SJSA1 (cell line): Measurements from ENCODE around the gene NIPA2. TPM values are rescaled to one million over a fixed set of nuclear protein-coding genes. Genes with fewer than 3 reads are reported as not detected.

Experiments used
- DNase-seq, 2 experiments: peaks; one replicate each; pipeline ENCODE4 v3.0.0-alpha.2; 2015 to 2020; ENCODE audit warnings: low spot score in 2 of 2, low read depth in 1 of 2
- H3K27ac ChIP-seq: fragments of 250-450 bp; sonication (Bioruptor Pico); 2 replicates; pipeline ENCODE4 v1.5.1; 2020; ENCODE audit warnings: mild to moderate bottlenecking, moderate library complexity
- H3K27me3 ChIP-seq: fragments of 250-450 bp; sonication (Bioruptor Pico); replicated peaks from 2 replicates; pipeline ENCODE4 v1.5.1; 2020; ENCODE audit warnings: mild to moderate bottlenecking, moderate library complexity
- H3K36me3 ChIP-seq: fragments of 250-450 bp; sonication (Bioruptor Pico); 2 replicates; pipeline ENCODE4 v1.5.1; 2020; ENCODE audit warnings: mild to moderate bottlenecking
- H3K4me1 ChIP-seq: fragments of 250-450 bp; sonication (Bioruptor Pico); replicated peaks from 2 replicates; pipeline ENCODE4 v1.6.1; 2021; ENCODE audit warnings: mild to moderate bottlenecking
- H3K4me3 ChIP-seq: fragments of 250-450 bp; sonication (Bioruptor Pico); 2 replicates; pipeline ENCODE4 v1.5.1; 2020; ENCODE audit warnings: mild to moderate bottlenecking
- H3K9me3 ChIP-seq: fragments of 250-450 bp; sonication (Bioruptor Pico); replicated peaks from 2 replicates; pipeline ENCODE4 v1.5.1; 2020; ENCODE audit warnings: mild to moderate bottlenecking
- total RNA-seq: library from RNA; depleted of rRNA; stranded (reverse); fragments of >200 nt; shearing (Covaris generic); gene quantifications from 2 replicates; pipeline ENCODE4 v1.2.3, GENCODE V29; 2014

Gene NIPA2
- total RNA-seq, 1 experiment from 2014 or later: 217 TPM

DNA sequence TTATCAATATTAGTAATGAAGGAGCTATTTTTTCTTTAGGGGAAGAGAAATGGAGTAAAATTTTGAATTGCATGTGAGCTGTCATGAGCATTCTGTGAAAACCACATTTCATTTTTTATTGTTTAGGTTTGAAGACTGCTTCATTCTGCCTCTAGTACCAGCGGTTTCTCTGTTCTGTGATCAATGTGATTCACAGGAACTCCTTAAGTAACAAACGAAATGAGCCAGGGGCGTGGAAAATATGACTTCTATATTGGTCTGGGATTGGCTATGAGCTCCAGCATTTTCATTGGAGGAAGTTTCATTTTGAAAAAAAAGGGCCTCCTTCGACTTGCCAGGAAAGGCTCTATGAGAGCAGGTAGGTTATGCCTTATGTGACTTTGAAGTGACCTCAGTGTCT, 13.0 kb downstream of the NIPA2 start:
- DNase-seq: no peak
- Histone ChIP-seq H3K4me3 (no peak overlapping the region), H3K4me1 (no peaks in the 10 kb centered on the region; the same call in 1 of the 2 replicates), H3K27ac (no peak overlapping the region), H3K27me3 (no peaks in the 10 kb centered on the region), H3K9me3 (0 out of 2 replicates have a peak, but pooled peaks cover 2% of the 10 kb centered on the region), H3K36me3 (peaks cover 92% of the 10 kb centered on the region)

GRCh38 chr15:22855791-22856190, 17.3 kb downstream of the NIPA2 start:
- peaks cover 91% of the 10 kb centered on the region for H3K36me3 ChIP-seq
- H3K4me1 ChIP-seq: peaks cover 4% of the 10 kb centered on the region
- DNase-seq: no peak
- H3K9me3 ChIP-seq: no peaks in the 10 kb centered on the region
- H3K27me3 ChIP-seq: no peaks in the 10 kb centered on the region
- H3K4me3 ChIP-seq: no peak overlapping the region
- no peak overlapping the region for H3K27ac ChIP-seq

GRCh38 chr15:22856659-22857058, 18.2 kb downstream of the NIPA2 start:
- Histone ChIP-seq H3K27me3 (no peaks in the 10 kb centered on the region), H3K9me3 (no peaks in the 10 kb centered on the region), H3K4me1 (peaks cover 13% of the 10 kb centered on the region), H3K4me3 (no peak overlapping the region), H3K36me3 (peaks cover 91% of the 10 kb centered on the region), H3K27ac (no peak overlapping the region)
- DNase-seq: no peak

GRCh38 chr15:22861161-22861560, 22.7 kb downstream of the NIPA2 start:
- H3K27ac ChIP-seq: no peak overlapping the region; the same call in 1 of the 2 replicates
- no peak overlapping the region for H3K4me3 ChIP-seq
- H3K9me3 ChIP-seq: no peaks in the 10 kb centered on the region
- no peaks in the 10 kb centered on the region for H3K27me3 ChIP-seq
- peaks cover 79% of the 10 kb centered on the region for H3K36me3 ChIP-seq
- H3K4me1 ChIP-seq: peaks cover 43% of the 10 kb centered on the region
- no peak for DNase-seq

GRCh38 chr15:22863356-22863755, 24.9 kb downstream of the NIPA2 start:
- H3K4me1 ChIP-seq: peaks cover 63% of the 10 kb centered on the region
- H3K36me3 ChIP-seq: peaks cover 83% of the 10 kb centered on the region
- H3K27ac ChIP-seq: no peak overlapping the region
- H3K9me3 ChIP-seq: no peaks in the 10 kb centered on the region
- H3K27me3 ChIP-seq: no peaks in the 10 kb centered on the region
- DNase-seq: no peak
- no peak overlapping the region for H3K4me3 ChIP-seq

DNA sequence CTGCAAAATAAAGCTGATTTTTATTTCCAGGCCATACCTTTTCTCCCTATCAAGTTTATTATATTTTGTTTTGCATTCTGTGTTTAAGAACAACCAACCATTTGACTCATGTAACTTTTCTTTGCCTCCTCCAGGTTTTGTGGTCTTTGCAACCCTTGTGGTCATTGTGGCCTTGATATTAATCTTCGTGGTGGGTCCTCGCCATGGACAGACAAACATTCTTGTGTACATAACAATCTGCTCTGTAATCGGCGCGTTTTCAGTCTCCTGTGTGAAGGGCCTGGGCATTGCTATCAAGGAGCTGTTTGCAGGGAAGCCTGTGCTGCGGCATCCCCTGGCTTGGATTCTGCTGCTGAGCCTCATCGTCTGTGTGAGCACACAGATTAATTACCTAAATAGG, 27.6 kb downstream of the NIPA2 start:
- DNase-seq: peak; percentile 96 to 97
- Histone ChIP-seq H3K27ac (peak overlapping the region; percentile 51), H3K9me3 (no peaks in the 10 kb centered on the region), H3K4me3 (no peak overlapping the region), H3K4me1 (peaks cover 57% of the 10 kb centered on the region), H3K36me3 (peaks cover 83% of the 10 kb centered on the region), H3K27me3 (no peaks in the 10 kb centered on the region)

DNA sequence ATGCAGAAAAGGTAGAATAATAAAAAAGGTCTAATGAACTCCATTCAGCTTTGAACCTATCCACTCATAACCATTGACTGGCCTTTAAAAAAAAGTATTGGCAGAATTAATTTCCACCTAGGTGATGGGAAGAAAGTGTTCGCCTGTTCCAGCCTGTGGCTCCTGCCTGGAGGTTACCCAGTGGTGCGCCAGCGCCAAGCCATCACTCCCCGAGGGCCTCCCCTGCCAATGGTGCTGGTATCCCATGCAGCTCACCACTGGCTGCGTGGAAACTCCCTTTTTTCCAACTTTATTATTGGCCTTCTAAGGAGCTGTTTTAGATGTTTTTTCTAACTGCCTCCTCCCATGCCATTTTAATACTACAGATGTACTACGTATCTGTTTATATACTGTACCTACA, 29.4 kb downstream of the NIPA2 start:
- DNase-seq: no peak
- Histone ChIP-seq H3K4me3 (no peak overlapping the region), H3K9me3 (no peaks in the 10 kb centered on the region), H3K36me3 (peaks cover 85% of the 10 kb centered on the region), H3K27ac (no peak overlapping the region), H3K4me1 (peaks cover 57% of the 10 kb centered on the region), H3K27me3 (no peaks in the 10 kb centered on the region)

DNA sequence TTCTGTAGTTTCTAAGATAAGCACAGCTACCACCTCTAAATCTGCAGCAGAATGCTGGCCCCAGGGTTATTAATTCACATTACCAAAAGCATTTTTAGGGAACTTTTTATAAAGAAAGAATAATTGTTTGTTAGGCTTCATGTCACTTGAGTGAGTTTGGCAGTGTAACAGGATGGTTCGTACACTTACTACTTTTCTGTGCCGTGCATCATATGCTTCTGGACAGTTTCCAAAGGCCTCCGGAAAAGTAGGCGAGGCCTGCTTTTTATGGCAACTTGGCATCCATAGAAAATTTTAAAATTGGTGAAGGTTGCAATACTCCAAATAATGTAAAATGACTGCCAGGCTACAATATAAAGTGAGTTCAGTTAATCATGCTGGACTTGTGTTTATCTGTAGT, 30.0 kb downstream of the NIPA2 start:
- Histone ChIP-seq H3K4me3 (no peak overlapping the region), H3K36me3 (peaks cover 81% of the 10 kb centered on the region), H3K27ac (no peak overlapping the region), H3K9me3 (no peaks in the 10 kb centered on the region), H3K27me3 (no peaks in the 10 kb centered on the region), H3K4me1 (peaks cover 57% of the 10 kb centered on the region)
- no peak for DNase-seq

DNA sequence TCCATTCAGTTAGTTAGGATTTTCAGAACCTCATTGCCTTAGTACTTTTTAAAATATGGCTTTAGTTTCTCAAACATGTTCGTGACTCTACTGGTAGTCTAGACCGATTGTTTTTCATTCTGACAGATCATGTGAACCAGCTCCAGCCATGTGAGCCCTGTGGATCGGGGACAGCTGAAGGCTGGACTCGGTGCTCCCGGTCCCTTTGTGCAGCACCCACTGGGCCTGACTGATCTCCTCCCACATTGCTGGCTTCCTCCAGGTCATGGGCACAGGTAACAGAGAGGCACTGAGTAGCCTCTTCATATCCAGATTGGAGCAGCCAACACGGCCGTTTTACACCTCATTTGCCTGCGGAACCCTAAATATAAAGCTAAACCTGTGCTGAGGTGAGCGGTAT, 30.5 kb downstream of the NIPA2 start:
- Histone ChIP-seq H3K9me3 (no peaks in the 10 kb centered on the region), H3K4me3 (no peak overlapping the region), H3K27me3 (no peaks in the 10 kb centered on the region), H3K36me3 (peaks cover 81% of the 10 kb centered on the region), H3K27ac (no peak overlapping the region), H3K4me1 (peaks cover 57% of the 10 kb centered on the region)
- DNase-seq: no peak

GRCh38 chr15:22869856-22870255, 31.4 kb downstream of the NIPA2 start:
- Histone ChIP-seq H3K4me1 (peaks cover 57% of the 10 kb centered on the region), H3K4me3 (no peak overlapping the region), H3K27ac (no peak overlapping the region), H3K36me3 (peaks cover 81% of the 10 kb centered on the region), H3K27me3 (no peaks in the 10 kb centered on the region), H3K9me3 (no peaks in the 10 kb centered on the region)
- no peak for DNase-seq

DNA sequence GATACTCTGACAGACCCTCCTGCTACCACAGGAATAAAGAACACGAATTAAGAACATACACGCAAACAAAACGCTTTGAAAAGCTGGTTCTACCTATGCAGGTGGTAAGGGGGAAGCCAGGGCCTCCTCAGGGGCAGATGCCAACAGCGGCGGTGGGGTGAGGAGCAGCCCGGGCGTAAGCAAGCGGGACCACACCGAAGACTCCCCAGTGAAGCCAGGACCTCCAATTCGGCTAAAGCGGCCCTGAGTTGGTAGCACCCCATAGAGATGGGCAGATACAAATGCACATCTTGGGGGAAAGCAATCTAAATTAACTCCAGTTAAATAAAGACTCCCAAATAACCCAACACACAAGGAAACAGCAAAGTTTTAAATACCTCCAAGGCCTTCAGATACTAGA, 32.4 kb downstream of the NIPA2 start:
- Histone ChIP-seq H3K27me3 (no peaks in the 10 kb centered on the region), H3K36me3 (peaks cover 80% of the 10 kb centered on the region)

GRCh38 chr15:22871481-22872086, 33.1 kb downstream of the NIPA2 start:
- no peak overlapping the region for H3K4me3 ChIP-seq
- no peak for DNase-seq
- H3K27ac ChIP-seq: no peak overlapping the region
- H3K36me3 ChIP-seq: peaks cover 77% of the 10 kb centered on the region
- H3K9me3 ChIP-seq: no peaks in the 10 kb centered on the region
- no peaks in the 10 kb centered on the region for H3K27me3 ChIP-seq
- H3K4me1 ChIP-seq: peaks cover 58% of the 10 kb centered on the region

More for the DNA sequence above, 32.4 kb downstream of the NIPA2 start:
- H3K27ac ChIP-seq: no peak overlapping the region
- peaks cover 57% of the 10 kb centered on the region for H3K4me1 ChIP-seq
- H3K4me3 ChIP-seq: no peak overlapping the region
- no peak for DNase-seq
- H3K9me3 ChIP-seq: no peaks in the 10 kb centered on the region

DNA sequence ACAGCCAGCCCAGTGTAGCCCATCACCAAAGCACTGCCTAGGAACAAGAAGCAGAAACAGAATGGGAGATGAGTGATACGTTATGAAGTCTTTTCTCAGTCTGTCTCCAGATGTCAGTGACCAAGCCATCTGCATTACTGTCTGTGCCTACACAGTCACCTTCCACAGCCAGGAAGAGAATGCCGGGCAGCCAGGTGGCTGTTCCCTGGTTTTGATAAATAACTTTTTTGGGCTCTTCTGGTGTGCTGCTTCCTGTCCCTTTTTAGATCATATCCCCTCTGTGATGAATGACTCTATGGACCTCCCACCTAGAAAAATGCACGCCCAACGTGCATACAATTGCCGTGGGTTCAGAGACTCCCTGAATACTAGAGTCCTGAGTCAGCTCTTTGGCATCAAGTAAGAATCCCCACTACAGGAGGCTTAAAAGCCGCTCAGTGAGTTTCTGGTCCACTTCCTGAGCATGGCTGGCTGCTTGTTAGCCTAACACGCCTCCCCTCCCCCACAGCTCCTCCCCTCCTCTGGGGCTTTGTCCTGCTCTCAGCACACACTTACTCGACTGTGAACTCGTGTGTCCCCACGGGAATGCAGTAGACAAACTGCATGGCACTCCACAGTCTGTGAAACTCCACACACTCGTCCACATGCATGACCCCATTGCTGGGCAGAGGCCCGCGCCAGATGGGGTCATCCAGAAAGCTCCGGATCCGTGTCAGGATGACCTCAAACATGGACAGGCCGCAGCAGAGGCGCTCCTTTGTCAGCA, 34.7 kb downstream of the NIPA2 start:
- no peak overlapping the region for H3K4me3 ChIP-seq

GRCh38 chr15:22873841-22874240, 35.4 kb downstream of the NIPA2 start:
- DNase-seq: no peak
- no peaks in the 10 kb centered on the region for H3K27me3 ChIP-seq
- H3K36me3 ChIP-seq: peaks cover 71% of the 10 kb centered on the region
- no peak overlapping the region for H3K4me3 ChIP-seq
- H3K4me1 ChIP-seq: peaks cover 56% of the 10 kb centered on the region
- no peaks in the 10 kb centered on the region for H3K9me3 ChIP-seq
- peak overlapping the region; percentile 49 for H3K27ac ChIP-seq

More for the DNA sequence above, 34.7 kb downstream of the NIPA2 start:
- H3K36me3 ChIP-seq: peaks cover 77% of the 10 kb centered on the region
- peak; percentile 96 to 98 for DNase-seq
- H3K27me3 ChIP-seq: no peaks in the 10 kb centered on the region
- H3K9me3 ChIP-seq: no peaks in the 10 kb centered on the region
- peak overlapping the region; percentile 49 for H3K27ac ChIP-seq
- peaks cover 55% of the 10 kb centered on the region for H3K4me1 ChIP-seq
